Keratinocyte (primary cell): ENCODE results near the gene AXIN1. TPM values are rescaled to one million over a fixed set of nuclear protein-coding genes. Genes with fewer than 3 reads are reported as not detected.

ENCODE experiments used
- DNase-seq: peaks from one replicate; pipeline ENCODE4 v3.0.0-alpha.2; 2011; ENCODE audit warnings: low read depth, missing footprints, low spot score
- FAIRE-seq: peaks from 2 replicates; lab custom pipeline; 2011; peaks lifted over from hg19 to GRCh38; lab: Jason Lieb, UNC
- H2AFZ ChIP-seq: 2 replicates; pipeline ENCODE4 v1.6.0; 2012; ENCODE audit warnings: low read length, control low read depth, inconsistent platforms; ENCODE audit not compliant: control insufficient read depth
- H3K27ac ChIP-seq: 2 replicates; pipeline ENCODE4 v1.5.1; 2011; ENCODE audit warnings: low read length; ENCODE audit not compliant: control insufficient read depth, insufficient read depth
- H3K27me3 ChIP-seq: 3 replicates; pipeline ENCODE4 v1.6.0; 2011; ENCODE audit warnings: low read length; ENCODE audit not compliant: control insufficient read depth, insufficient read depth; ENCODE audit errors: extremely low read depth
- H3K36me3 ChIP-seq, 2 experiments: 2 replicates in 1 of 2; 3 replicates in 1 of 2; pipeline ENCODE4 v1.5.1; 2011; ENCODE audit warnings: low read length in 2 of 2, mild to moderate bottlenecking in 1 of 2; ENCODE audit not compliant: control insufficient read depth in 2 of 2, insufficient read depth in 2 of 2; ENCODE audit errors: extremely low read depth in 1 of 2
- H3K4me1 ChIP-seq: 3 replicates; pipeline ENCODE4 v1.5.1; 2011; ENCODE audit warnings: low read length; ENCODE audit not compliant: control insufficient read depth, insufficient read depth; ENCODE audit errors: extremely low read depth
- H3K4me2 ChIP-seq: 3 replicates; pipeline ENCODE4 v1.6.0; 2011; ENCODE audit warnings: low read depth, low read length; ENCODE audit not compliant: control insufficient read depth, insufficient read depth; ENCODE audit errors: extremely low read depth
- H3K4me3 ChIP-seq, 3 experiments: fragments of 200-600 bp in 1 of 3; sonication (generic) in 1 of 3; 2 replicates in 2 of 3; 3 replicates in 1 of 3; pipeline ENCODE4 v1.5.1; 2011 to 2016; ENCODE audit warnings: low read length in 3 of 3, mild to moderate bottlenecking in 3 of 3, control low read depth in 2 of 3, inconsistent platforms in 1 of 3, low read depth in 1 of 3, mixed read lengths in 1 of 3, mixed run types in 1 of 3, moderate library complexity in 1 of 3; ENCODE audit not compliant: control insufficient read depth in 2 of 3, insufficient read depth in 2 of 3; ENCODE audit errors: extremely low read depth in 1 of 3
- H3K79me2 ChIP-seq: 2 replicates; pipeline ENCODE4 v1.6.0; 2012; ENCODE audit warnings: low read length; ENCODE audit not compliant: control insufficient read depth, insufficient read depth
- H3K9ac ChIP-seq: 3 replicates; pipeline ENCODE4 v1.6.0; 2011; ENCODE audit warnings: low read length; ENCODE audit not compliant: control insufficient read depth, insufficient read depth; ENCODE audit errors: extremely low read depth
- H3K9me1 ChIP-seq: 3 replicates; pipeline ENCODE4 v1.6.0; 2011; ENCODE audit warnings: low read length; ENCODE audit not compliant: control insufficient read depth, insufficient read depth; ENCODE audit errors: extremely low read depth
- H3K9me3 ChIP-seq: 2 replicates; pipeline ENCODE4 v1.5.1; 2012; ENCODE audit warnings: low read depth, low read length; ENCODE audit not compliant: control insufficient read depth
- H4K20me1 ChIP-seq: 3 replicates; pipeline ENCODE4 v1.6.0; 2011; ENCODE audit warnings: low read length; ENCODE audit not compliant: control insufficient read depth, insufficient read depth; ENCODE audit errors: extremely low read depth
- CTCF ChIP-seq, 3 experiments: IDR thresholded peaks in 1 of 3; conservative IDR thresholded peaks in 1 of 3; optimal IDR thresholded peaks in 1 of 3; 2 replicates in 2 of 3; 3 replicates in 1 of 3; pipeline versions ENCODE3 to v1.5.1; 2011; ENCODE audit warnings: low read length in 3 of 3, mild to moderate bottlenecking in 3 of 3, moderate library complexity in 2 of 3, control low read depth in 1 of 3, inconsistent platforms in 1 of 3; ENCODE audit not compliant: insufficient read depth in 2 of 3; ENCODE audit errors: extremely low read depth in 1 of 3
- EZH2 ChIP-seq: IDR thresholded peaks from one replicate; pipeline ENCODE4 v1.6.1; 2012; ENCODE audit warnings: inconsistent platforms, mild to moderate bottlenecking, low read length, moderate library complexity
- dilution Hi-C: fragments of 300-500 bp; cut with MboI; formaldehyde crosslinking; loops from one replicate; pipeline ENCODE4 v1.7.0; 2020; ENCODE audit warnings: low sequenced_read_pairs; ENCODE audit not compliant: extremely low pct_ligation_motif_present
- polyA plus RNA-seq, 5 experiments: library from polyadenylated mRNA; depleted of rRNA in 3 of 5; stranded (reverse) in 3 of 5; stranded (forward) in 1 of 5; unstranded in 1 of 5; fragments of >200 nt; gene quantifications; 1 replicate in 1 of 5; 2 replicates in 3 of 5; 3 replicates in 1 of 5; pipeline versions ENCODE4 v1.2.1 to v1.2.3, GENCODE V29; 2011 to 2012; ENCODE audit warnings: missing spikeins in 2 of 5, low read depth in 1 of 5, low replicate concordance in 1 of 5

AXIN1 gene
- polyA plus RNA-seq, 1 donor (not counting 4 experiments of a cell fraction or from before 2014, with no cell fraction given): 8.8 TPM

GRCh38 chr16:314795-315299 is 37.7 kb downstream of the AXIN1 start:
- dilution Hi-C loops: no loop called here
- H3K36me3 ChIP-seq: peaks cover 22 to 34% of the 10 kb centered on the region in 2 experiments
- no peak for FAIRE-seq
- no peaks in the 10 kb centered on the region for H3K27me3 ChIP-seq
- no peaks in the 10 kb centered on the region for H3K9me1 ChIP-seq
- peaks cover 9% of the 10 kb centered on the region for H4K20me1 ChIP-seq
- no peaks in the 10 kb centered on the region for H3K4me1 ChIP-seq
- H3K4me3 ChIP-seq: no peak overlapping the region
- no peak overlapping the region for H3K27ac ChIP-seq
- TF ChIP-seq EZH2: no peak
- DNase-seq: no peak
- no peak overlapping the region for H3K9ac ChIP-seq
- no peak overlapping the region for H3K4me2 ChIP-seq
- no peaks in the 10 kb centered on the region for H3K9me3 ChIP-seq
- H2AFZ ChIP-seq: no peak overlapping the region
- H3K79me2 ChIP-seq: peaks cover 68% of the 10 kb centered on the region

DNA sequence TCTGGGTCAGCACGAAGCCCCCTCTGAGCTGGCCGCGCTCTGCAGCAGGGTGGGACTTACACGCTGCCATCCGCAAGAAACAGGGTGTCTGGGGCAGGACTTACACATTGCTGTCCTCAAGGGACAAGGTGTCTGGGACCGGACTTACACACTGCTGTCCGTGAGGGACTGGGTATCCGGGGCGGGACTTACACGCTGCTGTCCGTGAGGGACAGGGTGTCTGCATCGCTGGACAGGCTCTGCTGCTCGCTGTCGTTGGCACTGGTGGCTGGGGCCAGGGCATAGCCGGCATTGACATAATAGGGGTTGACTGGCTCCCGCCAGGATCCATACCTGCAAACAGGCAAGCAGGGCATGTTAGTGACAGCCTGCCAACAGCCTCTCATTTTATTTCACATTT is 38.2 kb downstream of the AXIN1 start:
- DNase-seq: no peak
- no peak overlapping the region for H3K4me2 ChIP-seq
- H3K9me3 ChIP-seq: no peaks in the 10 kb centered on the region
- TF ChIP-seq EZH2: no peak
- TF ChIP-seq CTCF (optimal IDR thresholded peaks at IDR 0.05 in 1 of 3, IDR thresholded peaks at IDR 0.05 in 1 of 3, conservative IDR thresholded peaks at IDR 0.05 in 1 of 3; ENCODE audit: extremely low read depth in 1 of 3, insufficient read depth in 2 of 3, low read length in 3 of 3): no peak
- peaks cover 63% of the 10 kb centered on the region for H3K79me2 ChIP-seq
- peaks cover 9% of the 10 kb centered on the region for H4K20me1 ChIP-seq
- H3K9ac ChIP-seq: no peak overlapping the region
- H3K27ac ChIP-seq: no peak overlapping the region
- H3K36me3 ChIP-seq: peaks cover 26 to 34% of the 10 kb centered on the region in 2 experiments
- no peaks in the 10 kb centered on the region for H3K4me1 ChIP-seq
- dilution Hi-C loops: no loop called here
- H2AFZ ChIP-seq: no peak overlapping the region
- H3K9me1 ChIP-seq: no peaks in the 10 kb centered on the region
- H3K4me3 ChIP-seq: no peak overlapping the region
- FAIRE-seq: no peak
- H3K27me3 ChIP-seq: no peaks in the 10 kb centered on the region

GRCh38 chr16:311725-312124 is 40.8 kb downstream of the AXIN1 start:
- Histone ChIP-seq H3K4me3 (no peak overlapping the region), H3K36me3 (peaks cover 32 to 35% of the 10 kb centered on the region in 2 experiments), H3K9me3 (no peaks in the 10 kb centered on the region), H3K9me1 (no peaks in the 10 kb centered on the region), H4K20me1 (peaks cover 9% of the 10 kb centered on the region), H2AFZ (no peak overlapping the region), H3K4me2 (no peak overlapping the region), H3K27me3 (no peaks in the 10 kb centered on the region), H3K27ac (no peak overlapping the region), H3K9ac (no peak overlapping the region), H3K4me1 (no peaks in the 10 kb centered on the region), H3K79me2 (peaks cover 37% of the 10 kb centered on the region)
- TF ChIP-seq EZH2 (no peak), CTCF (optimal IDR thresholded peaks at IDR 0.05 in 1 of 3, IDR thresholded peaks at IDR 0.05 in 1 of 3, conservative IDR thresholded peaks at IDR 0.05 in 1 of 3; ENCODE audit: extremely low read depth in 1 of 3, insufficient read depth in 2 of 3, low read length in 3 of 3) (no peak)
- no peak for FAIRE-seq
- DNase-seq: no peak
- dilution Hi-C loops: no loop called here
